ENCODE measurements around the gene MRPL20.

Gene MRPL20

GRCh38 chr1:1361233-1361981 is 45.7 kb downstream of the MRPL20 start:
- DNase-seq (ENCODE audit: low spot score): no peak

- peak; percentile 96 for DNase-seq (ENCODE audit: low spot score)
Measured at GRCh38 chr1:1360506-1361169, 46.5 kb downstream of the MRPL20 start.

GRCh38 chr1:1359664-1360468 is 47.2 kb downstream of the MRPL20 start:
- peak; percentile 66 for DNase-seq (ENCODE audit: low spot score)

- peak; percentile 53 for DNase-seq (ENCODE audit: low spot score)
Measured at GRCh38 chr1:1359308-1359663, 47.8 kb downstream of the MRPL20 start.

GRCh38 chr1:1358433-1359271 is 48.4 kb downstream of the MRPL20 start, which contains the start of gene MXRA8:
Gene MXRA8, minus strand, starts transcription at chr1:1358555. Its CDS starts 51 bp downstream, at chr1:1358504.
- peak; percentile 92 for DNase-seq (ENCODE audit: low spot score)

- peak; percentile 24 for DNase-seq (ENCODE audit: low spot score)
Measured at GRCh38 chr1:1357871-1358432, 49.1 kb downstream of the MRPL20 start.

GRCh38 chr1:1356796-1357401 is 50.2 kb downstream of the MRPL20 start:
- no peak for DNase-seq (ENCODE audit: low spot score)

GRCh38 chr1:1356166-1356795 is 50.8 kb downstream of the MRPL20 start:
- DNase-seq (ENCODE audit: low spot score): no peak

- DNase-seq (ENCODE audit: low spot score): no peak
Measured at GRCh38 chr1:1355416-1355815, 51.7 kb downstream of the MRPL20 start.

- DNase-seq (ENCODE audit: low spot score): no peak
Measured at GRCh38 chr1:1354271-1355247, 52.5 kb downstream of the MRPL20 start.

GRCh38 chr1:1353389-1354151 is 53.5 kb downstream of the MRPL20 start:
- no peak for DNase-seq (ENCODE audit: low spot score)

GRCh38 chr1:1352786-1353388 is 54.2 kb downstream of the MRPL20 start:
- DNase-seq (ENCODE audit: low spot score): no peak
